Gastroesophageal sphincter (tissue), 4 donors: ENCODE data around the gene GRIK3. TPM values are rescaled to one million over a fixed set of nuclear protein-coding genes. Genes with fewer than 3 reads are reported as not detected.

Source experiments
- ATAC-seq: fragments of 150-250 bp; one replicate; pipeline ENCODE4 v1.9.1; 2016; ENCODE audit warnings: mild to moderate bottlenecking, moderate library complexity
- H3K27ac ChIP-seq, 4 donors: fragments of 200-600 bp; sonication (generic) in 3 of 4; 1 replicate in 3 of 4; 2 replicates in 1 of 4; pipeline ENCODE4 v1.5.1; 2016 to 2019
- H3K27me3 ChIP-seq: fragments of 200-600 bp; sonication (generic); one replicate; pipeline ENCODE4 v1.5.1; 2019
- H3K36me3 ChIP-seq, 2 donors: fragments of 200-600 bp; sonication (generic); one replicate each; pipeline ENCODE4 v1.5.1; 2019; ENCODE audit warnings: control low read depth in 1 of 2
- H3K4me1 ChIP-seq, 3 donors: fragments of 200-600 bp; sonication (generic); 1 replicate in 2 of 3; 2 replicates in 1 of 3; pipeline ENCODE4 v1.5.1; 2016 to 2019; ENCODE audit warnings: control low read depth in 2 of 3
- H3K4me3 ChIP-seq, 2 donors: fragments of 200-600 bp; sonication (generic); one replicate each; pipeline ENCODE4 v1.5.1; 2019; ENCODE audit warnings: mild to moderate bottlenecking in 1 of 2, moderate library complexity in 1 of 2
- H3K9me3 ChIP-seq, 3 donors: fragments of 200-600 bp; sonication (generic); one replicate each; pipeline ENCODE4 v1.5.1; 2017 to 2019; ENCODE audit warnings: control low read depth in 2 of 3
- CTCF ChIP-seq, 4 experiments: fragments of 200-600 bp in 2 of 4; fragments of 450-650 bp in 2 of 4; sonication (generic) in 1 of 4; IDR thresholded peaks; one replicate each; pipeline ENCODE4 v1.5.1; 2017 to 2019; ENCODE audit warnings: antibody characterized with exemption in 4 of 4, mild to moderate bottlenecking in 2 of 4, moderate library complexity in 2 of 4
- EP300 ChIP-seq: sonication (generic); formaldehyde crosslinking; IDR thresholded peaks from one replicate; pipeline ENCODE4 v1.6.1; 2017; ENCODE audit warnings: antibody characterized with exemption, mild to moderate bottlenecking
- POLR2A ChIP-seq, 2 donors: fragments of 450-650 bp; IDR thresholded peaks; one replicate each; pipeline ENCODE4 v1.6.1; 2017; ENCODE audit warnings: antibody characterized with exemption in 2 of 2, mild to moderate bottlenecking in 2 of 2, moderate library complexity in 1 of 2
- POLR2AphosphoS5 ChIP-seq: sonication (generic); formaldehyde crosslinking; IDR thresholded peaks from one replicate; pipeline ENCODE4 v1.6.1; 2017; ENCODE audit warnings: antibody characterized with exemption
- WGBS, 2 donors: methylation state at CpG; one replicate each; pipeline ENCODE4 v1.1.5; 2018; ENCODE audit warnings: low coverage in 1 of 2; 5-methylcytosine and 5-hydroxymethylcytosine counted together
- total RNA-seq, 4 donors: library from RNA; depleted of rRNA; stranded (reverse); fragments of >200 nt; gene quantifications; one replicate each; pipeline ENCODE4 v1.1.0, GENCODE V29; 2016

The GRIK3 gene
- total RNA-seq, 4 donors from 2014 or later: 3.1 to 7.8 (median 5.0) TPM

GRCh38 chr1:37051346-37051745 is 17.0 kb upstream of the GRIK3 start:
- H3K27me3 ChIP-seq: peaks cover 41% of the 10 kb centered on the region
- TF ChIP-seq POLR2A (IDR thresholded peaks at IDR 0.05): no peak
- no peak for TF ChIP-seq POLR2AphosphoS5
- no peak for TF ChIP-seq EP300
- no peak for TF ChIP-seq CTCF (IDR thresholded peaks at IDR 0.05)

GRCh38 chr1:37047542-37047941 is 13.2 kb upstream of the GRIK3 start:
- no peak for ATAC-seq
- H3K27ac ChIP-seq: no peak overlapping the region
- no peaks in the 10 kb centered on the region for H3K4me1 ChIP-seq
- WGBS, 2 donors: 59 to 61% methylated on average over 4 to 6 of the region's 19 CpGs
- H3K4me3 ChIP-seq: no peak overlapping the region
- H3K36me3 ChIP-seq: no peaks in the 10 kb centered on the region
- no peaks in the 10 kb centered on the region for H3K9me3 ChIP-seq
- no peak for TF ChIP-seq CTCF (IDR thresholded peaks at IDR 0.05)
- TF ChIP-seq POLR2AphosphoS5: no peak
- no peak for TF ChIP-seq POLR2A (IDR thresholded peaks at IDR 0.05)
- H3K27me3 ChIP-seq: peaks cover 74% of the 10 kb centered on the region

More at GRCh38 chr1:37051346-37051745, 17.0 kb upstream of the GRIK3 start:
- Histone ChIP-seq H3K27ac (no peak overlapping the region), H3K36me3 (no peaks in the 10 kb centered on the region), H3K4me1 (no peaks in the 10 kb centered on the region), H3K9me3 (no peaks in the 10 kb centered on the region), H3K4me3 (no peak overlapping the region)
- ATAC-seq: no peak
- 41% methylated on average over 3 of the region's 7 CpGs; no CpG with 5 or more reads in 1 of the 2 donors for WGBS, 2 donors

- Histone ChIP-seq H3K27ac (no peak overlapping the region), H3K4me1 (peaks cover 0 to 3% (median 0%) of the 10 kb centered on the region in 3 donors), H3K4me3 (no peak overlapping the region), H3K27me3 (peaks cover 98% of the 10 kb centered on the region), H3K36me3 (no peaks in the 10 kb centered on the region), H3K9me3 (no peaks in the 10 kb centered on the region)
- TF ChIP-seq CTCF (IDR thresholded peaks at IDR 0.05) (no peak), POLR2AphosphoS5 (no peak), POLR2A (IDR thresholded peaks at IDR 0.05) (no peak), EP300 (no peak)
- no peak for ATAC-seq
- no CpG with 5 or more reads among the region's 2 CpGs for WGBS, 2 donors
Observed at GRCh38 chr1:37043101-37043500, 8.8 kb upstream of the GRIK3 start.

GRCh38 chr1:37042506-37042905 is 8.2 kb upstream of the GRIK3 start:
- ATAC-seq: no peak
- no peak overlapping the region for H3K4me3 ChIP-seq
- no peak for TF ChIP-seq EP300
- no peak for TF ChIP-seq POLR2A (IDR thresholded peaks at IDR 0.05)
- TF ChIP-seq POLR2AphosphoS5: no peak
- no peak for TF ChIP-seq CTCF (IDR thresholded peaks at IDR 0.05)
- no peaks in the 10 kb centered on the region for H3K36me3 ChIP-seq
- H3K9me3 ChIP-seq: no peaks in the 10 kb centered on the region
- 18 to 36% methylated on average over 2 to 3 of the region's 6 CpGs for WGBS, 2 donors
- no peak overlapping the region for H3K27ac ChIP-seq
- peaks cover 98% of the 10 kb centered on the region for H3K27me3 ChIP-seq
- peaks cover 0 to 3% (median 0%) of the 10 kb centered on the region in 3 donors for H3K4me1 ChIP-seq

- H3K27me3 ChIP-seq: peaks cover 99% of the 10 kb centered on the region
Observed at GRCh38 chr1:37041483-37041882, 7.2 kb upstream of the GRIK3 start.

More at GRCh38 chr1:37041483-37041882, 7.2 kb upstream of the GRIK3 start:
- Histone ChIP-seq H3K9me3 (no peaks in the 10 kb centered on the region), H3K36me3 (no peaks in the 10 kb centered on the region), H3K4me3 (no peak overlapping the region), H3K27ac (no peak overlapping the region), H3K4me1 (peaks cover 0 to 9% (median 0%) of the 10 kb centered on the region in 3 donors)
- no peak for ATAC-seq
- no peak for TF ChIP-seq CTCF (IDR thresholded peaks at IDR 0.05)
- TF ChIP-seq EP300: no peak
- TF ChIP-seq POLR2A (IDR thresholded peaks at IDR 0.05): no peak
- no peak for TF ChIP-seq POLR2AphosphoS5
- 26 to 60% methylated on average over 1 to 2 of the region's 2 CpGs for WGBS, 2 donors
